Prostate gland (tissue), 2 donors: Measurements from ENCODE around the gene FAM98B.

Experiments used
- POLR2A ChIP-seq: fragments of 450-650 bp; IDR thresholded peaks from one replicate; pipeline ENCODE4 v1.6.1; 2016; ENCODE audit warnings: antibody characterized with exemption, mild to moderate bottlenecking
- TF ChIP-seq, protein P1 (sequence below), 4 experiments: fragments of 200-600 bp in 2 of 4; fragments of 450-650 bp in 2 of 4; sonication (generic) in 2 of 4; IDR thresholded peaks; 1 replicate in 3 of 4; 2 replicates in 1 of 4; pipeline ENCODE4 v1.5.1; 2016 to 2019; ENCODE audit warnings: antibody characterized with exemption in 4 of 4, mild to moderate bottlenecking in 2 of 4, moderate library complexity in 2 of 4

DNA sequence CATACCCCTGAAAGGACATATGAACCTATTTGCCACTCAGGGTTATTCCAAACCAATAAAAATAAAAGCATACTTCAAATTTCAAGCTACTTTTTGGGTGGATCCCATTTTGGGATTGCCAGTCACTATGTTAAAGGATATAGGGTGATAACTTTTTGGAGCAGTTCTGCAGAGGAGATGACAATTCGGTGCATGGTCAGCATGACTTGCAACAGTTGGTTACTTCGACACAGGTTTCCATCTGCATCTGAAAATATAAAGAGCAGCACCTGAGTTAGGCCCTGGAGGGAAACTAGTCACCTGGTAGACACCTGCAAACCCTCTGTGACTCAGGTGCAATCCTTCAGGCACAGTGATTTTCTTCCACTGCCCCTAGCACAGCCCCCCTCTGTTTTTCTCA is 72.2 kb downstream of the FAM98B start:
- TF ChIP-seq, protein P1, sequence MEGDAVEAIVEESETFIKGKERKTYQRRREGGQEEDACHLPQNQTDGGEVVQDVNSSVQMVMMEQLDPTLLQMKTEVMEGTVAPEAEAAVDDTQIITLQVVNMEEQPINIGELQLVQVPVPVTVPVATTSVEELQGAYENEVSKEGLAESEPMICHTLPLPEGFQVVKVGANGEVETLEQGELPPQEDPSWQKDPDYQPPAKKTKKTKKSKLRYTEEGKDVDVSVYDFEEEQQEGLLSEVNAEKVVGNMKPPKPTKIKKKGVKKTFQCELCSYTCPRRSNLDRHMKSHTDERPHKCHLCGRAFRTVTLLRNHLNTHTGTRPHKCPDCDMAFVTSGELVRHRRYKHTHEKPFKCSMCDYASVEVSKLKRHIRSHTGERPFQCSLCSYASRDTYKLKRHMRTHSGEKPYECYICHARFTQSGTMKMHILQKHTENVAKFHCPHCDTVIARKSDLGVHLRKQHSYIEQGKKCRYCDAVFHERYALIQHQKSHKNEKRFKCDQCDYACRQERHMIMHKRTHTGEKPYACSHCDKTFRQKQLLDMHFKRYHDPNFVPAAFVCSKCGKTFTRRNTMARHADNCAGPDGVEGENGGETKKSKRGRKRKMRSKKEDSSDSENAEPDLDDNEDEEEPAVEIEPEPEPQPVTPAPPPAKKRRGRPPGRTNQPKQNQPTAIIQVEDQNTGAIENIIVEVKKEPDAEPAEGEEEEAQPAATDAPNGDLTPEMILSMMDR (IDR thresholded peaks at IDR 0.05), result no peak
- no peak for TF ChIP-seq POLR2A
